Esophagus muscularis mucosa (tissue), 4 donors: ENCODE results near the gene DAZL.

Source experiments
- EP300 ChIP-seq: sonication (generic); formaldehyde crosslinking; IDR thresholded peaks from one replicate; pipeline ENCODE4 v1.6.1; 2017; ENCODE audit warnings: antibody characterized with exemption
- POLR2A ChIP-seq: fragments of 450-650 bp; IDR thresholded peaks from one replicate; pipeline ENCODE4 v1.6.1; 2017; ENCODE audit warnings: antibody characterized with exemption, moderate library complexity, mild to moderate bottlenecking, low read depth
- POLR2AphosphoS5 ChIP-seq, 2 donors: sonication (generic); formaldehyde crosslinking; IDR thresholded peaks; one replicate each; pipeline ENCODE4 v1.6.1; 2017; ENCODE audit warnings: antibody characterized with exemption in 2 of 2
- TF ChIP-seq, protein P1 (sequence below), 3 experiments: fragments of 200-600 bp in 2 of 3; fragments of 450-650 bp in 1 of 3; sonication (generic) in 2 of 3; IDR thresholded peaks; one replicate each; pipeline ENCODE4 v1.5.1; 2017 to 2019; ENCODE audit warnings: antibody characterized with exemption in 3 of 3, mild to moderate bottlenecking in 2 of 3, moderate library complexity in 1 of 3

- TF ChIP-seq EP300 (no peak), POLR2A (no peak), POLR2AphosphoS5 (IDR thresholded peaks at IDR 0.05) (no peak)
- TF ChIP-seq, protein P1, sequence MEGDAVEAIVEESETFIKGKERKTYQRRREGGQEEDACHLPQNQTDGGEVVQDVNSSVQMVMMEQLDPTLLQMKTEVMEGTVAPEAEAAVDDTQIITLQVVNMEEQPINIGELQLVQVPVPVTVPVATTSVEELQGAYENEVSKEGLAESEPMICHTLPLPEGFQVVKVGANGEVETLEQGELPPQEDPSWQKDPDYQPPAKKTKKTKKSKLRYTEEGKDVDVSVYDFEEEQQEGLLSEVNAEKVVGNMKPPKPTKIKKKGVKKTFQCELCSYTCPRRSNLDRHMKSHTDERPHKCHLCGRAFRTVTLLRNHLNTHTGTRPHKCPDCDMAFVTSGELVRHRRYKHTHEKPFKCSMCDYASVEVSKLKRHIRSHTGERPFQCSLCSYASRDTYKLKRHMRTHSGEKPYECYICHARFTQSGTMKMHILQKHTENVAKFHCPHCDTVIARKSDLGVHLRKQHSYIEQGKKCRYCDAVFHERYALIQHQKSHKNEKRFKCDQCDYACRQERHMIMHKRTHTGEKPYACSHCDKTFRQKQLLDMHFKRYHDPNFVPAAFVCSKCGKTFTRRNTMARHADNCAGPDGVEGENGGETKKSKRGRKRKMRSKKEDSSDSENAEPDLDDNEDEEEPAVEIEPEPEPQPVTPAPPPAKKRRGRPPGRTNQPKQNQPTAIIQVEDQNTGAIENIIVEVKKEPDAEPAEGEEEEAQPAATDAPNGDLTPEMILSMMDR (IDR thresholded peaks at IDR 0.05) = no peak
Observed at GRCh38 chr3:16595778-16596177, 9.4 kb downstream of the DAZL start.
